ENCODE measurements around the gene CDC20B.

- TF ChIP-seq CTCF (IDR thresholded peaks at IDR 0.05) (no peak), POLR2A (IDR thresholded peaks at IDR 0.05) (no peak), POLR2AphosphoS5 (IDR thresholded peaks at IDR 0.05) (no peak), EP300 (IDR thresholded peaks at IDR 0.05) (no peak)
These were observed 58.9 kb downstream of the CDC20B start for GRCh38 chr5:55114061-55114460.

Data from sigmoid colon (tissue), 4 donors.